Mammary epithelial cell (primary cell): ENCODE data around the gene TAAR6.

Experiments used
- CTCF ChIP-seq, 2 donors: IDR thresholded peaks in 1 of 2; conservative IDR thresholded peaks in 1 of 2; 2 replicates each; pipeline ENCODE4 v1.5.1; 2011 to 2012; ENCODE audit warnings: inconsistent platforms in 2 of 2, low read length in 2 of 2, mild to moderate bottlenecking in 2 of 2, control low read depth in 1 of 2, low read depth in 1 of 2; ENCODE audit not compliant: insufficient read depth in 1 of 2; ENCODE audit errors: extremely low read depth in 1 of 2
- EZH2 ChIP-seq: IDR thresholded peaks from 2 replicates; pipeline ENCODE4 v1.6.1; 2012; ENCODE audit warnings: low read length, inconsistent platforms, borderline replicate concordance

- TF ChIP-seq CTCF (conservative IDR thresholded peaks at IDR 0.05 in 1 of 2, IDR thresholded peaks at IDR 0.05 in 1 of 2; ENCODE audit: extremely low read depth in 1 of 2, insufficient read depth in 1 of 2, low read depth in 1 of 2, low read length in 2 of 2) (no peak), EZH2 (no peak)
These were observed 14.6 kb downstream of the TAAR6 start for GRCh38 chr6:132584698-132585097.
